Transverse colon (tissue), 4 donors: Measurements from ENCODE around the gene FREM2. TPM values are rescaled to one million over a fixed set of nuclear protein-coding genes. Genes with fewer than 3 reads are reported as not detected.

ENCODE experiments used
- DNase-seq: peaks from one replicate; pipeline ENCODE4 v3.0.0-alpha.2; 2019
- H3K27ac ChIP-seq, 4 donors: fragments of 200-600 bp; sonication (generic); 2 replicates each; pipeline ENCODE4 v1.5.1; 2016 to 2018; ENCODE audit warnings: inconsistent platforms in 4 of 4
- H3K27me3 ChIP-seq: fragments of 200-600 bp; sonication (generic); 2 replicates; pipeline ENCODE4 v1.5.1; 2017; ENCODE audit warnings: inconsistent platforms
- H3K36me3 ChIP-seq, 4 donors: fragments of 200-600 bp; sonication (generic); 2 replicates each; pipeline ENCODE4 v1.5.1; 2017 to 2019; ENCODE audit warnings: inconsistent platforms in 4 of 4
- H3K4me1 ChIP-seq, 4 donors: fragments of 200-600 bp; sonication (generic); 2 replicates each; pipeline ENCODE4 v1.5.1; 2017 to 2020; ENCODE audit warnings: inconsistent platforms in 4 of 4
- H3K4me3 ChIP-seq, 4 donors: fragments of 200-600 bp; sonication (generic); 1 replicate in 1 of 4; 2 replicates in 3 of 4; pipeline versions ENCODE4 v1.5.1 to v1.6.1; 2017 to 2019; ENCODE audit warnings: inconsistent platforms in 4 of 4
- H3K9me3 ChIP-seq, 2 donors: fragments of 200-600 bp; sonication (generic); 2 replicates each; pipeline ENCODE4 v1.5.1; 2017 to 2019; ENCODE audit warnings: inconsistent platforms in 2 of 2
- EP300 ChIP-seq: sonication (generic); formaldehyde crosslinking; IDR thresholded peaks from one replicate; pipeline ENCODE4 v1.6.1; 2017; ENCODE audit warnings: antibody characterized with exemption, low read depth
- POLR2A ChIP-seq: fragments of 450-650 bp; IDR thresholded peaks from one replicate; pipeline ENCODE4 v1.6.1; 2016; ENCODE audit warnings: antibody characterized with exemption, mild to moderate bottlenecking, moderate library complexity
- POLR2AphosphoS5 ChIP-seq, 3 donors: sonication (generic); formaldehyde crosslinking; IDR thresholded peaks; one replicate each; pipeline ENCODE4 v1.6.1; 2016; ENCODE audit warnings: antibody characterized with exemption in 3 of 3
- WGBS, 2 donors: methylation state at CpG; one replicate each; pipeline ENCODE4 v1.1.5; 2018; ENCODE audit warnings: low coverage in 1 of 2; 5-methylcytosine and 5-hydroxymethylcytosine counted together
- in situ Hi-C, 4 donors: fragments of 200-750 bp; cut with MboI; loops; one replicate each; pipeline versions ENCODE4 v1.15.0 to v1.15.1; 2017; ENCODE audit warnings: low sequenced_read_pairs in 3 of 4, low pct_ligation_motif_present in 1 of 4, low pct_unique_long_range_greater_than_20kb in 1 of 4
- intact Hi-C: fragments of 100-400 bp; cut with DNase I; formaldehyde crosslinking; loops from one replicate; pipeline ENCODE4 v1.15.1; 2023; ENCODE audit warnings: low total_unique reads
- total RNA-seq, 4 donors: library from RNA; depleted of rRNA; stranded (reverse); fragments of >200 nt; gene quantifications; one replicate each; pipeline ENCODE4 v1.1.0, GENCODE V29; 2016
- TF ChIP-seq, protein P1 (sequence below), 5 experiments: fragments of 200-600 bp in 3 of 5; fragments of 450-650 bp in 2 of 5; sonication (generic) in 3 of 5; IDR thresholded peaks; 1 replicate in 2 of 5; 2 replicates in 3 of 5; pipeline ENCODE4 v1.5.1; 2016 to 2017; ENCODE audit warnings: antibody characterized with exemption in 5 of 5, inconsistent platforms in 3 of 5, mild to moderate bottlenecking in 2 of 5, moderate library complexity in 1 of 5

Gene FREM2
- total RNA-seq, 4 donors from 2014 or later = 0.40 to 2.2 (median 1.2) TPM

DNA sequence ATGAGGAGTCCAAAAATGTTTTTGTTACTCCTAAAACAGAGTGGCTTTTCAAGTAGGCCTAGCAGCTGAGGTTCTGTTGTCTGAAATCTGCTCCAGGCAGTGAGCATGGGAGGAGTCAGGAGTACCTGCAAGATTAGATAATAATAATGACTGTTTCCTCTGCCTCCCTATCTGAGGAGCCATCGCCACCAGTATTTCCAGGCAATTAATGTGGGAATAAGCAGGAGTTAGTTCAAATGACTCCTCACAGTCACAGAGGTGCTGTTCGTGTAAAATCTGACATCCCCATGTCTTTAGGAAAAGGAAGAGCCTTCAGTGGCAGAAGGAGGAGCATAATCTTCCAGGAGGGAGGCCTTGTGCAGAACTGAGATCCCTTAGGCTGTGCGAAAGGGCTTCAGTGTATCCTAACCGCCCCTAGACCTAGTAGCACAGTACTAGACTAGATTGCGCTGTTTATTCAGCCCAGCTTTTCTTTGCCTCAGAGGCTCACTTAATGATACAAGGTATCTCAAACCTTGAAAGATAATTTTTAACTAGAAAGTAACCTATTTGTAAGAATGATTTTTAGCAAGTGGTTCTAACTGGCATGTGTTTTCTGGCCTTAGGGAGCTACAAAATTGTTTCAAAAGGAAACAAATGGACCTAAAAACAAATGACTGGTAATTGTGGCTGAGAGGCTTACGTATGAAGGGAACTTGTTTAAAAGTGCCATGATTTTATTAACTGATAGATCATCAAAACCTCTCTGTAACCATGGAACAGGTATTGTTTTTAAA, 49.0 kb downstream of the FREM2 start:
- Histone ChIP-seq H3K36me3 (no peaks in the 10 kb centered on the region), H3K4me1 (no peaks in the 10 kb centered on the region), H3K27me3 (no peaks in the 10 kb centered on the region), H3K4me3 (no peak overlapping the region), H3K27ac (no peak overlapping the region), H3K9me3 (no peaks in the 10 kb centered on the region)
- TF ChIP-seq POLR2AphosphoS5 (IDR thresholded peaks at IDR 0.05) = no peak
- TF ChIP-seq, protein P1, sequence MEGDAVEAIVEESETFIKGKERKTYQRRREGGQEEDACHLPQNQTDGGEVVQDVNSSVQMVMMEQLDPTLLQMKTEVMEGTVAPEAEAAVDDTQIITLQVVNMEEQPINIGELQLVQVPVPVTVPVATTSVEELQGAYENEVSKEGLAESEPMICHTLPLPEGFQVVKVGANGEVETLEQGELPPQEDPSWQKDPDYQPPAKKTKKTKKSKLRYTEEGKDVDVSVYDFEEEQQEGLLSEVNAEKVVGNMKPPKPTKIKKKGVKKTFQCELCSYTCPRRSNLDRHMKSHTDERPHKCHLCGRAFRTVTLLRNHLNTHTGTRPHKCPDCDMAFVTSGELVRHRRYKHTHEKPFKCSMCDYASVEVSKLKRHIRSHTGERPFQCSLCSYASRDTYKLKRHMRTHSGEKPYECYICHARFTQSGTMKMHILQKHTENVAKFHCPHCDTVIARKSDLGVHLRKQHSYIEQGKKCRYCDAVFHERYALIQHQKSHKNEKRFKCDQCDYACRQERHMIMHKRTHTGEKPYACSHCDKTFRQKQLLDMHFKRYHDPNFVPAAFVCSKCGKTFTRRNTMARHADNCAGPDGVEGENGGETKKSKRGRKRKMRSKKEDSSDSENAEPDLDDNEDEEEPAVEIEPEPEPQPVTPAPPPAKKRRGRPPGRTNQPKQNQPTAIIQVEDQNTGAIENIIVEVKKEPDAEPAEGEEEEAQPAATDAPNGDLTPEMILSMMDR (IDR thresholded peaks at IDR 0.05) = no peak
- intact Hi-C loops = no loop called here
- no peak for DNase-seq
- in situ Hi-C loops = no loop called here
- 77 to 78% methylated on average over 6 of the region's 6 CpGs for WGBS, 2 donors

DNA sequence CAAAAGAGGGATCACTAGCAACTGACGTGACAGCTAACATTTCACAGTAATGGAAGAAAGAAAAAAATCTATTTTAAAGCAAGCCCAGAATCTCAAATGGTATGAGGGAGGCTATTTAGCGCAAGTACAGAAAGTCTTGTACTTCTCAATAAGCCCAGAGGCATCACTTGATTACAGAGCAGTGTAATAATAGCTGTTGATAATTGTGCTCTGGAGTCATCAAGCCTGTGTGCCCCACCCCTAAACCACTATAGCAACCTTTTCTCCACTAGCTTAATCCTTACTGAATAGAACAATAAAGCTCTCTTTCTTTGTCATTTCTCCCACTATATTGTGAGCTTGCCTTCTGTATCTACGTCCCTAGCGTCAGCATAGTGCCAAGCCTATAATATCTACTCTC, 56.6 kb downstream of the FREM2 start:
- no peak for TF ChIP-seq POLR2A
- TF ChIP-seq POLR2AphosphoS5 (IDR thresholded peaks at IDR 0.05) = no peak
- TF ChIP-seq, protein P1 (IDR thresholded peaks at IDR 0.05) = no peak
- TF ChIP-seq EP300 = no peak
- Histone ChIP-seq H3K4me3 (no peak overlapping the region), H3K27ac (no peak overlapping the region), H3K36me3 (no peaks in the 10 kb centered on the region), H3K9me3 (no peaks in the 10 kb centered on the region), H3K27me3 (no peaks in the 10 kb centered on the region), H3K4me1 (no peaks in the 10 kb centered on the region)
- DNase-seq = no peak
- 43 to 56% methylated on average over 4 of the region's 4 CpGs for WGBS, 2 donors
- in situ Hi-C loops = no loop called here
- intact Hi-C loops = no loop called here

DNA sequence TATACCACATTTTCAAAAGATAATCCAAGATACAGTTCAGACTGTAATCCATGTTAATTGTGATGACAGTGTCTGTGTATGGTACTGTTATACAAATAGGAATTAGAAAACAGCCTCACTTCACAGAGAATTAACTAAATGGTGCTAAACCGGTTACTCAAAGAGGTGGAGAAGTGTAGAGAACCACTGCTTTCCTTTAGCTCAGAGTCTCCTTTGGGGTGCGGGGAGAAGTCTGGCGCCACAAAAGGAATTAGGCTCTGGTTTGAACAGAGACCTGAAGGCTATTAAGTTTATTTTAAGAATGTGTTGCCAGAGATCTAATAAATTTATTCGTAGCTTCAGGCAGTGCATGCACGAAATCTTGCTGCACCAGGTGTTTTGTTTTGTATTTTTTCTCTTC, 65.8 kb downstream of the FREM2 start:
- 46 to 54% methylated on average over 4 to 5 of the region's 5 CpGs for WGBS, 2 donors
- DNase-seq = no peak
- Histone ChIP-seq H3K27me3 (no peaks in the 10 kb centered on the region), H3K4me3 (no peak overlapping the region), H3K36me3 (no peaks in the 10 kb centered on the region), H3K4me1 (no peaks in the 10 kb centered on the region), H3K9me3 (no peaks in the 10 kb centered on the region), H3K27ac (no peak overlapping the region)
- in situ Hi-C loops (no loop called here), intact Hi-C loops (no loop called here)
- TF ChIP-seq POLR2A (no peak), EP300 (no peak), POLR2AphosphoS5 (IDR thresholded peaks at IDR 0.05) (no peak)
- TF ChIP-seq, protein P1 (IDR thresholded peaks at IDR 0.05) = no peak

DNA sequence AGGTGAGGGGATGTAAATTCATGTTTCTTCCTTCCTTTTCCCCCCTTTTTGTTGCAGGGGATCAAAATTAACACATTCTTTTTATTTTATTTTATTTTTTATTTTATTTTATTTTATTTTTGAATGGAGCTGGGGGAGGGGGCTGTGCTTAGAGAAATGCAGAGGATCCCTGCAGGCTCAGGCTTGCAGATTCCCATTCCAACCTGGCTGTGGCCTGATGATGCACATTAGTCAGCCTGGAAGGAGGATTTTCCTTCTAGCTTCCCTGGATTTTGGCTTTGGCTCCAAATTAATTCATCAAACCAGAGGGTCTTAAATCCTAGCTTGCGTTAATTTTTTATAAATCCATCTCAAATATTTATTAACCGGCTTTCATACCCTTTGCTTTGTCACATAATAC, 67.0 kb downstream of the FREM2 start:
- TF ChIP-seq, protein P1 (IDR thresholded peaks at IDR 0.05) = no peak
- TF ChIP-seq EP300 (no peak), POLR2A (no peak), POLR2AphosphoS5 (IDR thresholded peaks at IDR 0.05) (no peak)
- Histone ChIP-seq H3K27ac (no peak overlapping the region), H3K4me1 (no peaks in the 10 kb centered on the region), H3K9me3 (no peaks in the 10 kb centered on the region), H3K27me3 (no peaks in the 10 kb centered on the region), H3K4me3 (no peak overlapping the region), H3K36me3 (no peaks in the 10 kb centered on the region)
- DNase-seq = no peak
- intact Hi-C loops (no loop called here), in situ Hi-C loops (no loop called here)
- WGBS, 2 donors = 80 to 91% methylated on average over 1 to 2 of the region's 2 CpGs
